Islet precursor cell (in vitro differentiated cells): ENCODE measurements around the gene LALBA.
"Not testable (repeated sequence)": the region's sequence is repeated elsewhere in the genome, so short reads cannot be mapped to it uniquely, and the experiment has no call there.

Experiments
- DNase-seq: peaks from one replicate; pipeline ENCODE4 v3.0.0-alpha.2; 2018

LALBA gene

GRCh38 chr12:48527891-48528670 is 41.8 kb downstream of the LALBA start:
- no peak for DNase-seq

- DNase-seq = no peak
Observed at GRCh38 chr12:48525332-48525731, 44.5 kb downstream of the LALBA start, which contains the start of gene OR8S1. TSS of gene OR8S1 (plus strand) at chr12:48525632. CDS start at chr12:48525632, 0 bp downstream.

GRCh38 chr12:48520381-48520780 is 49.5 kb downstream of the LALBA start:
- not testable (repeated sequence) for DNase-seq
